ENCODE measurements around the gene ELAVL2. TPM values are rescaled to one million over a fixed set of nuclear protein-coding genes. Genes with fewer than 3 reads are reported as not detected.

ELAVL2 gene
- total RNA-seq, 1 experiment from 2014 or later, result 16.8 TPM

- Mint-ChIP-seq H3K27ac (peak overlapping the region in 1 of 3 experiments; percentile 70; a peak in 2 of 7 replicates), H3K9me3 (no peaks in the 10 kb centered on the region), H3K27me3 (ENCODE audit: low read depth) (no peaks in the 10 kb centered on the region), H3K36me3 (ENCODE audit: insufficient read depth in 1 of 3, low read depth in 3 of 3) (peaks cover 0 to 7% (median 1%) of the 10 kb centered on the region in 3 experiments; a peak in 3 of 7 replicates), H3K4me1 (peaks cover 10 to 15% of the 10 kb centered on the region in 2 experiments), H3K4me3 (no peak overlapping the region; a peak in 1 of 5 replicates)
- Histone ChIP-seq H4K20me1 (ENCODE audit: control insufficient read depth, insufficient read depth, insufficient read length) (no peaks in the 10 kb centered on the region), H3K4me1 (ENCODE audit: insufficient read depth, low read length) (no peaks in the 10 kb centered on the region), H3K79me2 (ENCODE audit: insufficient read depth, low read length) (no peaks in the 10 kb centered on the region; the same call in 1 of the 2 replicates), H2BK20ac (ENCODE audit: low read depth, low read length, poor library complexity, severe bottlenecking) (no peak overlapping the region), H3K9me3 (ENCODE audit: control insufficient read depth, low read depth, low read length) (no peaks in the 10 kb centered on the region), H3K14ac (ENCODE audit: insufficient read depth, low read length) (no peak overlapping the region), H3K27me3 (ENCODE audit: insufficient read depth, low read length) (no peaks in the 10 kb centered on the region), H3K23me2 (ENCODE audit: insufficient read length, low read depth, low read length, poor library complexity, severe bottlenecking) (no peaks in the 10 kb centered on the region), H2AK5ac (ENCODE audit: insufficient read length, low read length) (no peak overlapping the region), H3K4me2 (ENCODE audit: insufficient read depth, insufficient read length, low read length) (no peak overlapping the region), H3K56ac (ENCODE audit: insufficient read length, low read depth, low read length) (no peak overlapping the region), H4K5ac (ENCODE audit: insufficient read length, low read depth, low read length) (no peak overlapping the region), H2BK120ac (ENCODE audit: low read depth, low read length, poor library complexity, severe bottlenecking) (no peak overlapping the region), H3T11ph (ENCODE audit: low read length) (no peak overlapping the region), H2BK15ac (ENCODE audit: low read depth, low read length) (no peak overlapping the region), H3K23ac (ENCODE audit: insufficient read length, low read depth, low read length) (no peak overlapping the region), H3K9ac (ENCODE audit: extremely low read depth, insufficient read length, low read length) (no peak overlapping the region), H2BK5ac (ENCODE audit: insufficient read length, low read length) (no peak overlapping the region), H2AFZ (ENCODE audit: low read length) (no peak overlapping the region), H4K8ac (replicated peaks; ENCODE audit: insufficient read length, low read depth, low read length) (no peak overlapping the region), H3K18ac (ENCODE audit: insufficient read length, low read depth, low read length) (no peak overlapping the region), H2BK12ac (ENCODE audit: insufficient read length, low read depth, low read length) (no peak overlapping the region), H3K79me1 (ENCODE audit: insufficient read depth, low read depth, low read length, poor library complexity, severe bottlenecking) (no peaks in the 10 kb centered on the region), H3K4ac (ENCODE audit: low read depth, low read length) (no peak overlapping the region), H4K91ac (ENCODE audit: insufficient read length, low read depth, low read length) (no peak overlapping the region), H3K27ac (ENCODE audit: insufficient read length, low read depth, low read length) (no peak overlapping the region)
- no peak for TF ChIP-seq CTCF (conservative IDR thresholded peaks at IDR 0.05)
- DNase-seq, result no peak
- WGBS (ENCODE audit: extremely low coverage, insufficient read length, low lambda C conversion rate), result no CpG with 5 or more reads among the region's 6 CpGs
Observed at GRCh38 chr9:23701291-23701690, 124.7 kb downstream of the ELAVL2 start.
